Measurements from ENCODE around the gene ZBTB16.

- TF ChIP-seq, protein P1, sequence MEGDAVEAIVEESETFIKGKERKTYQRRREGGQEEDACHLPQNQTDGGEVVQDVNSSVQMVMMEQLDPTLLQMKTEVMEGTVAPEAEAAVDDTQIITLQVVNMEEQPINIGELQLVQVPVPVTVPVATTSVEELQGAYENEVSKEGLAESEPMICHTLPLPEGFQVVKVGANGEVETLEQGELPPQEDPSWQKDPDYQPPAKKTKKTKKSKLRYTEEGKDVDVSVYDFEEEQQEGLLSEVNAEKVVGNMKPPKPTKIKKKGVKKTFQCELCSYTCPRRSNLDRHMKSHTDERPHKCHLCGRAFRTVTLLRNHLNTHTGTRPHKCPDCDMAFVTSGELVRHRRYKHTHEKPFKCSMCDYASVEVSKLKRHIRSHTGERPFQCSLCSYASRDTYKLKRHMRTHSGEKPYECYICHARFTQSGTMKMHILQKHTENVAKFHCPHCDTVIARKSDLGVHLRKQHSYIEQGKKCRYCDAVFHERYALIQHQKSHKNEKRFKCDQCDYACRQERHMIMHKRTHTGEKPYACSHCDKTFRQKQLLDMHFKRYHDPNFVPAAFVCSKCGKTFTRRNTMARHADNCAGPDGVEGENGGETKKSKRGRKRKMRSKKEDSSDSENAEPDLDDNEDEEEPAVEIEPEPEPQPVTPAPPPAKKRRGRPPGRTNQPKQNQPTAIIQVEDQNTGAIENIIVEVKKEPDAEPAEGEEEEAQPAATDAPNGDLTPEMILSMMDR (IDR thresholded peaks at IDR 0.05), result peak in 1 of 7 experiments; percentile 6
- peak; percentile 99 to 100 (median 100) for TF ChIP-seq POLR2AphosphoS5 (IDR thresholded peaks at IDR 0.05)
- TF ChIP-seq POLR2A (IDR thresholded peaks at IDR 0.05), result peak in 1 of 4 donors; percentile 58
- TF ChIP-seq EP300 (IDR thresholded peaks at IDR 0.05), result peak; percentile 100
Measured at GRCh38 chr11:114159802-114160632, 100.5 kb downstream of the ZBTB16 start.

Measured in stomach (tissue), 4 donors.